Left ventricle myocardium inferior (tissue), 1 donor: Measurements from ENCODE around the gene CACNB1. TPM values are rescaled to one million over a fixed set of nuclear protein-coding genes. Genes with fewer than 3 reads are reported as not detected.

Source experiments
- DNase-seq: peaks from one replicate; pipeline ENCODE4 v3.0.0-alpha.2; 2020
- H3K27ac ChIP-seq: fragments of 200-600 bp; replicated peaks from 2 replicates; pipeline ENCODE4 v1.8.0; 2021
- H3K27me3 ChIP-seq: fragments of 200-600 bp; 2 replicates; pipeline ENCODE4 v1.8.0; 2021; ENCODE audit warnings: low read depth
- H3K36me3 ChIP-seq: fragments of 200-600 bp; 2 replicates; pipeline ENCODE4 v1.8.0; 2021
- H3K4me1 ChIP-seq: fragments of 200-600 bp; 2 replicates; pipeline ENCODE4 v1.8.0; 2021
- H3K4me3 ChIP-seq: fragments of 200-600 bp; 2 replicates; pipeline ENCODE4 v1.8.0; 2021; ENCODE audit warnings: mild to moderate bottlenecking, moderate library complexity
- H3K9me3 ChIP-seq: fragments of 200-600 bp; replicated peaks from 2 replicates; pipeline ENCODE4 v1.8.0; 2021
- CTCF ChIP-seq: fragments of 200-600 bp; IDR thresholded peaks from 2 replicates; pipeline ENCODE4 v1.8.0; 2021; ENCODE audit warnings: antibody characterized with exemption, mild to moderate bottlenecking, borderline replicate concordance
- intact Hi-C: fragments of 100-400 bp; cut with micrococcal nuclease; formaldehyde crosslinking; loops from one replicate; pipeline ENCODE4 v1.11.0; 2022
- total RNA-seq: library from RNA; stranded (reverse); fragmentation: NEBNext Ultra II Directional; extraction: Animal tissue kit (Norgen Biotek cat#: 25700); gene quantifications from one replicate; pipeline ENCODE4 v1.2.1, GENCODE V29; 2021
- donor health status: DM: no; HTN: yes; CAD: no; lungs with severe emphysema.

Gene CACNB1
- total RNA-seq, 1 donor from 2014 or later: 3.7 TPM

GRCh38 chr17:39125143-39125875 lies 72.2 kb downstream of the CACNB1 start:
- H3K4me1 ChIP-seq: no peaks in the 10 kb centered on the region
- TF ChIP-seq CTCF: no peak
- peaks cover 4% of the 10 kb centered on the region for H3K27me3 ChIP-seq
- no peak overlapping the region for H3K4me3 ChIP-seq
- no peak overlapping the region for H3K27ac ChIP-seq
- no peaks in the 10 kb centered on the region for H3K9me3 ChIP-seq
- intact Hi-C loops: no loop called here
- H3K36me3 ChIP-seq: no peaks in the 10 kb centered on the region
- no peak for DNase-seq

- H3K4me3 ChIP-seq: no peak overlapping the region
- DNase-seq: no peak
- TF ChIP-seq CTCF: no peak
- H3K4me1 ChIP-seq: no peaks in the 10 kb centered on the region
- intact Hi-C loops: no loop called here
- H3K9me3 ChIP-seq: no peaks in the 10 kb centered on the region
- H3K36me3 ChIP-seq: no peaks in the 10 kb centered on the region
- no peak overlapping the region for H3K27ac ChIP-seq
- H3K27me3 ChIP-seq: peaks cover 1% of the 10 kb centered on the region
Measured at GRCh38 chr17:39123627-39124026, 73.8 kb downstream of the CACNB1 start.

Other genes with a start within 250 kb of the CACNB1 start
- gene FBXO47, start 230.3 kb downstream of the CACNB1 start, total RNA-seq: not detected
- gene PLXDC1, start 46.0 kb downstream of the CACNB1 start, total RNA-seq: 12.2 TPM
- not detected for gene ARL5C, start 31.5 kb downstream of the CACNB1 start, total RNA-seq
- gene RPL19, start 2.6 kb upstream of the CACNB1 start, total RNA-seq: 944 TPM
- 0.36 TPM for gene STAC2, start 28.3 kb upstream of the CACNB1 start, total RNA-seq
- gene FBXL20, start 204.0 kb upstream of the CACNB1 start, total RNA-seq: 14.2 TPM